Mesenteric fat pad (tissue), 1 donor: ENCODE results near the gene MRPS34. TPM values are rescaled to one million over a fixed set of nuclear protein-coding genes. Genes with fewer than 3 reads are reported as not detected.
"Not testable (repeated sequence)": the region's sequence is repeated elsewhere in the genome, so short reads cannot be mapped to it uniquely, and the experiment has no call there.

Experiments
- DNase-seq: peaks from one replicate; pipeline ENCODE4 v3.0.0-alpha.2; 2020; ENCODE audit warnings: low spot score
- long read RNA-seq: library from polyadenylated mRNA; unstranded; transcript quantifications from one replicate; pipeline ENCODE4 v2.0.0, GENCODE V29; 2020
- total RNA-seq: library from RNA; stranded (reverse); fragmentation: NEBNext Ultra II Directional; extraction: Animal tissue kit (Norgen Biotek cat#: 25700); gene quantifications from one replicate; pipeline ENCODE4 v1.2.1, GENCODE V29; 2021
- donor health status: DM: yes; HTN: yes; CAD: no.

The MRPS34 gene
- total RNA-seq: 71.3 TPM
- long read RNA-seq, transcript MRPS34-202 (3 exons, 1,024 nt): major isoform, 71 of 94 reads
- long read RNA-seq, transcript MRPS34-203 (2 exons, 713 nt): minor isoform, 5 of 94 reads
- long read RNA-seq, partial matches to known transcripts: 3 of 94 reads
- long read RNA-seq, other reads (novel, unspliced or antisense): 12 of 94 reads

GRCh38 chr16:1772908-1773702 lies at the start of gene MRPS34:
TSS of gene MRPS34 (minus strand) at chr16:1773134. CDS start at chr16:1773119, 15 bp downstream.
- DNase-seq: peak; percentile 96

- DNase-seq: no peak
Measured at GRCh38 chr16:1821861-1822611, 49.1 kb upstream of the MRPS34 start.

GRCh38 chr16:1820946-1821290 lies 48.0 kb upstream of the MRPS34 start:
- no peak for DNase-seq

- DNase-seq: no peak
Measured at GRCh38 chr16:1820096-1820945, 47.4 kb upstream of the MRPS34 start.

- no peak for DNase-seq
Measured at GRCh38 chr16:1819611-1820010, 46.7 kb upstream of the MRPS34 start.

- DNase-seq: no peak
Measured at GRCh38 chr16:1818873-1819525, 46.1 kb upstream of the MRPS34 start.

- no peak for DNase-seq
Measured at GRCh38 chr16:1818204-1818872, 45.4 kb upstream of the MRPS34 start.

- DNase-seq: no peak
Measured at GRCh38 chr16:1817716-1818115, 44.8 kb upstream of the MRPS34 start.

GRCh38 chr16:1817276-1817589 lies 44.3 kb upstream of the MRPS34 start:
- DNase-seq: no peak

- no peak for DNase-seq
Measured at GRCh38 chr16:1816396-1817275, 43.7 kb upstream of the MRPS34 start.

- DNase-seq: no peak
Measured at GRCh38 chr16:1815461-1815860, 42.5 kb upstream of the MRPS34 start.

- DNase-seq: no peak
Measured at GRCh38 chr16:1812732-1813163, 39.8 kb upstream of the MRPS34 start.

GRCh38 chr16:1810536-1810935 lies 37.6 kb upstream of the MRPS34 start:
- DNase-seq: no peak

- DNase-seq: no peak
Measured at GRCh38 chr16:1810106-1810505, 37.2 kb upstream of the MRPS34 start.

- DNase-seq: no peak
Measured at GRCh38 chr16:1809281-1809801, 36.4 kb upstream of the MRPS34 start.

GRCh38 chr16:1808691-1809090 lies 35.8 kb upstream of the MRPS34 start:
- no peak for DNase-seq

GRCh38 chr16:1807626-1808025 lies 34.7 kb upstream of the MRPS34 start:
- DNase-seq: no peak

- DNase-seq: no peak
Measured at GRCh38 chr16:1800701-1801100, 27.8 kb upstream of the MRPS34 start.

GRCh38 chr16:1799263-1799662 lies 26.3 kb upstream of the MRPS34 start:
- DNase-seq: not testable (repeated sequence)
